ENCODE results near the gene SOAT1. TPM values are rescaled to one million over a fixed set of nuclear protein-coding genes. Genes with fewer than 3 reads are reported as not detected.

Gene SOAT1
- total RNA-seq, 1 experiment from 2014 or later = 7.5 TPM

DNA sequence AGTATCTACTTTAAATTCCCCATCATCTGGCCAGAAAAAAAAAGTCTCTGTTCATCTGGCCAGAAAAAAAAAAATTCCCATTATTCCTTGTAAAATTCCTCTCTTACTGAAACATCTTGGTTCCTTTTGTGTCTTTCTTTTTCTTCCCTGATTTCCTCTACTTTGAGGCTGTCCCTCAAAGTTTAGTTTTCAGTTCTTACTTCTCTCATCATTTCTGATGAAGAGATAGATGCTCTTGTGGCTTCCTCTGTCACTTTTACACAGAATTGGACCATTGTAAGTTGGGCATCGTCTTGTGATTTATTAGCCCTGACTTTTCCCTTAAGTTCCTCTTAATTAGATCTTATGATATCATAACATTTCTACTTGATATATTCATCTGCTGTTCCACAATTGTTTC is 6.5 kb downstream of the SOAT1 start:
- no peak overlapping the region for H4K8ac ChIP-seq (replicated peaks; ENCODE audit: insufficient read length, low read depth, low read length)
- WGBS (ENCODE audit: extremely low coverage, insufficient read length, low lambda C conversion rate) = no CpG with 5 or more reads among the region's 1 CpG

More for the DNA sequence above, 6.5 kb downstream of the SOAT1 start:
- Histone ChIP-seq H4K5ac (ENCODE audit: insufficient read length, low read depth, low read length) (no peak overlapping the region), H2BK120ac (ENCODE audit: low read depth, low read length, poor library complexity, severe bottlenecking) (no peak overlapping the region), H3K4me1 (ENCODE audit: insufficient read depth, low read length) (no peaks in the 10 kb centered on the region), H3K9me3 (ENCODE audit: control insufficient read depth, low read depth, low read length) (no peaks in the 10 kb centered on the region), H4K20me1 (ENCODE audit: control insufficient read depth, insufficient read depth, insufficient read length) (no peaks in the 10 kb centered on the region), H4K91ac (ENCODE audit: insufficient read length, low read depth, low read length) (no peak overlapping the region), H2BK5ac (ENCODE audit: insufficient read length, low read length) (no peak overlapping the region), H3K14ac (ENCODE audit: insufficient read depth, low read length) (no peak overlapping the region), H2AFZ (ENCODE audit: low read length) (no peak overlapping the region), H3K4ac (ENCODE audit: low read depth, low read length) (no peak overlapping the region), H2BK20ac (ENCODE audit: low read depth, low read length, poor library complexity, severe bottlenecking) (no peak overlapping the region), H2BK12ac (ENCODE audit: insufficient read length, low read depth, low read length) (no peak overlapping the region), H3K27me3 (ENCODE audit: insufficient read depth, low read length) (peaks cover 30% of the 10 kb centered on the region), H2AK5ac (ENCODE audit: insufficient read length, low read length) (no peak overlapping the region), H3K27ac (ENCODE audit: insufficient read length, low read depth, low read length) (no peak overlapping the region), H3K56ac (ENCODE audit: insufficient read length, low read depth, low read length) (no peak overlapping the region), H3K9ac (ENCODE audit: extremely low read depth, insufficient read length, low read length) (no peak overlapping the region), H3K79me2 (ENCODE audit: insufficient read depth, low read length) (no peaks in the 10 kb centered on the region), H3K18ac (ENCODE audit: insufficient read length, low read depth, low read length) (no peak overlapping the region), H3K4me2 (ENCODE audit: insufficient read depth, insufficient read length, low read length) (no peak overlapping the region), H3T11ph (ENCODE audit: low read length) (no peak overlapping the region), H2BK15ac (ENCODE audit: low read depth, low read length) (no peak overlapping the region), H3K23ac (ENCODE audit: insufficient read length, low read depth, low read length) (no peak overlapping the region), H3K23me2 (ENCODE audit: insufficient read length, low read depth, low read length, poor library complexity, severe bottlenecking) (no peaks in the 10 kb centered on the region), H3K79me1 (ENCODE audit: insufficient read depth, low read depth, low read length, poor library complexity, severe bottlenecking) (no peaks in the 10 kb centered on the region)
- DNase-seq = no peak
- H3K4me3 Mint-ChIP-seq = no peak overlapping the region
- H3K27me3 Mint-ChIP-seq (ENCODE audit: low read depth) = peaks cover 75% of the 10 kb centered on the region
- peaks cover 0 to under 1% (median 0%) of the 10 kb centered on the region in 3 experiments; a peak in 2 of 7 replicates for H3K36me3 Mint-ChIP-seq (ENCODE audit: insufficient read depth in 1 of 3, low read depth in 3 of 3)
- H3K9me3 Mint-ChIP-seq = peaks cover 0 to 2% of the 10 kb centered on the region in 2 experiments; a peak in 2 of 5 replicates
- no peak overlapping the region for H3K27ac Mint-ChIP-seq
- peaks cover 17 to 20% of the 10 kb centered on the region in 2 experiments for H3K4me1 Mint-ChIP-seq
- TF ChIP-seq, protein P1, sequence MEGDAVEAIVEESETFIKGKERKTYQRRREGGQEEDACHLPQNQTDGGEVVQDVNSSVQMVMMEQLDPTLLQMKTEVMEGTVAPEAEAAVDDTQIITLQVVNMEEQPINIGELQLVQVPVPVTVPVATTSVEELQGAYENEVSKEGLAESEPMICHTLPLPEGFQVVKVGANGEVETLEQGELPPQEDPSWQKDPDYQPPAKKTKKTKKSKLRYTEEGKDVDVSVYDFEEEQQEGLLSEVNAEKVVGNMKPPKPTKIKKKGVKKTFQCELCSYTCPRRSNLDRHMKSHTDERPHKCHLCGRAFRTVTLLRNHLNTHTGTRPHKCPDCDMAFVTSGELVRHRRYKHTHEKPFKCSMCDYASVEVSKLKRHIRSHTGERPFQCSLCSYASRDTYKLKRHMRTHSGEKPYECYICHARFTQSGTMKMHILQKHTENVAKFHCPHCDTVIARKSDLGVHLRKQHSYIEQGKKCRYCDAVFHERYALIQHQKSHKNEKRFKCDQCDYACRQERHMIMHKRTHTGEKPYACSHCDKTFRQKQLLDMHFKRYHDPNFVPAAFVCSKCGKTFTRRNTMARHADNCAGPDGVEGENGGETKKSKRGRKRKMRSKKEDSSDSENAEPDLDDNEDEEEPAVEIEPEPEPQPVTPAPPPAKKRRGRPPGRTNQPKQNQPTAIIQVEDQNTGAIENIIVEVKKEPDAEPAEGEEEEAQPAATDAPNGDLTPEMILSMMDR (conservative IDR thresholded peaks at IDR 0.05) = no peak

Data from H9 (cell line).